Hematopoietic multipotent progenitor cell treated with erythropoietin and hydrocortisone succinate and interleukin-3 and kit ligand, for 4 days (in vitro differentiated cells): Measurements from ENCODE around the gene HSP90AB1.

Source experiments
- DNase-seq: peaks from one replicate; pipeline ENCODE4 v3.0.0-alpha.2; 2015

HSP90AB1 gene

DNA sequence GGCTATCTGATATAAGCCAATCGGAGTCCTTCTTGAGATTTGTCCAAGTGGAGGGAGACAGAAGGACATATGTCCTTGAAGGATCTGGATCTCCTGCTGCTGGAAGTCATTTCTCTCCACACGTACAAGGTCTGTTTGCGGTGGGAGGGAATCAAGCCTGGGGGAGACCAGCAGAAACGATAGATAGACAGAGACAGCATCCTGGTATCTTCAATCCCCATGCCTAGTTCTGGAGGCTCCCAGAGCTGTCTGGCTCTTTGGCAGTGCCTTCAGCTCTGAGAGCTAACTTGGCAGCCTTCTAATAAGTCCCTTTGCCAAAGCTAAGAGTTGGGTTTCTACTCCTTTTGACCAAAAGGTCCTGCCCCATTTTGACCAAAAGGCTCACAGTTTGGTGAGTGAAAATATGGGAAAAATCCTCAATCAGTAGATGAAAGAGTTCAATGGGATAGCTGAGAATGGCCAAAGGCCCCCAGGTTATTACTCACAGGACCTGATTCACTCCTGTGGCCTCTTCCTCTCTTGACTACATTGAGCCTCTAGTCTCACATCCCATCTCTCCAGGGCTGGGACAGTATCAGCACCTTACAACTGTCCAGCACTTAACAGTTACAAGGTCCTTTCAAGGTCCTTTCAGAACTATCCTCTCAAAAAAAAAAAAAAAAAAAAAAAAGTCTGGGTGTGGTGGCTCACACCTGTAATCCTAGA is 45.9 kb downstream of the HSP90AB1 start:
- DNase-seq, result no peak

DNA sequence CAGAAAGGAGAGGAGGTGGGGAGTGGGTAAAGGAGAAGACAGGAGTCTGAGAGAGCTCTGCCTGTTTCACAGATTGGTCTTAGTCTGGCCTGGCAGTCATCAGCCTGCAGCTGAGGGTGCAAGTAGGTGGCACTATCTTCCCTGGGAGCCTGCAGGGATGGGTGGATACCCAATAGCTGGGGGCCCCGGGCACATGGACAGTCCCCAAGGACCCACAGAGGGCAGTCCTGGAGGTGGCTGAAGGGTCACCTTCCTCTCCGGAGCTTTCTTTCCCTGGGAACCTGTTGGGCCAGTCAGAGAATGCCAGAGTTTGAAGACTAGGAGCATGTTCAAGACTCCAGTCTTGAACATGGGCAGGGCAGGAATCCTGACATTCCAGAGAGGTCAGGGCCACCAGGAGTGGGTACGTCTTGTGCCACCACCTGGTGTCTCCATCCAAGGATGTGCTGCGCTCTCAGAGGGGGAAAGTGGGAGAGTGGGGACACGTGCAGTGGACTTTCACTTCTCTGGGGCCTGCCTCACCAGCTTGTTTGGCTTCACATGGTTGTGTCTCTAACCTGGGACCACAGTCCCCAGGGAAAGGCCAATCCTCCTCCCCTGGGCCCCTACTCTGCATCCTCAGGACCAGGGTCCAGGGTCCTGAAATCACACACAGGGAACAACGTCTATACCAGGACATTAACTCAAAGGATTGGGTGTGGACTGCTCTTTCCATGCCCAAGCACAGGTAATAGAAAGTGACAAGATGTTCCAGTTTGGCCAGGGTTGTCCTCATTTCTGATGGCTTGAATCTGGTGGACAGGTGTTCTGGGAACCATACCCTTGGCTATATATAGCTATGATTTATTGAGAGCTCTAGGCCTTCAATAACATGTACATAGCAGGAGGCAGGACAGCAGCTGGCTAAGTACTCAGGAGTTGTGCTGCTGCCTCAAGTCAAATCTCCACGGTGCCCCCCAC is 48.2 kb downstream of the HSP90AB1 start:
- DNase-seq, result no peak

DNA sequence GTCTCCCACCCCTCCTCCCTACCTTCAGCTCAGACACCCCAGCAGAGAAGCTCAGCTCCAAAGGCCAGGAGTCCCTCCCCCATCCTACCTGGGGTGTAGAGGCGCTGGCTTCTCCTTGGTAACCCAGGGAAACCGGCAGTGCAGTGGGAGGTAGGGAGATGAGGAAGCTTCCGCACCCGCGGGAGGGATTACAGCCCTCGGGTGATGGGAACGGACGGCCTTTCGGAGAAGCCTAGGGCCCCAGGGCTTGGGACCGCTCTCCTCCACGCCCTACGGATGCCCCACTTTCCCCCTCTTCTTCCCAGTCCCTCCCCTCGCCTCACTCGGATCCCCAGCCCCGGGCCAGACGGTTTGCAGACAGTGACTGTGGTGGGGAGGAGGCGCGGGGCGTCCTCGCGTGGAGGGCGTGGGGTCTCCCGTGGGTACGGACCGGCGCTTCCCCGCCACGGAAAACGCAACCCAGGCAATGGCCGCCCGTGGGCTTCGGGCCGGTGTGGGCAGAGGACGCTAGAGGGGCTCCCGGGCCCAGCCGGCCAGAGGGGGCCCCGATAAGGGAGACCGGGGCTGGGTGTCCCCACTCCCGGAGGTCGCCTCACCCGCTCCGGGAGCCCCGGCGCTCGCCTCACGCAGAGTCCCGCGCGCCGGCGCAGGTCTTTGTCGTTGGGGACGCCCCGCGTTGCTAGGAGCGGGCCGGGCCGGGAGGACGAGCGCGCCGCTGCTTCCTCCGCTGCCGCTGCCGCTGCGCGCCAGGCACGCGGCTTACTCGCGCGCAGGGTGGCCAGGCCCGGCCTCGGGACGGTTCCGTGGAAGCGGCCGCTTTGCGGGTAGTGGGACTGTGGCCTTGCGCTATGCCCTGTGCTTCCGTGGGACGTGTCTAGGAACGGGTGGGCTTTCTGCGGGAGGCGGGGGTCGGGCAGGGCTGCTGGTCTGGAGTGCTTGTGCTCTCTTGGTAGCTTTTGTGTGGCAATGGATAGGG is 50.5 kb downstream of the HSP90AB1 start:
- peak; percentile 67 for DNase-seq

DNA sequence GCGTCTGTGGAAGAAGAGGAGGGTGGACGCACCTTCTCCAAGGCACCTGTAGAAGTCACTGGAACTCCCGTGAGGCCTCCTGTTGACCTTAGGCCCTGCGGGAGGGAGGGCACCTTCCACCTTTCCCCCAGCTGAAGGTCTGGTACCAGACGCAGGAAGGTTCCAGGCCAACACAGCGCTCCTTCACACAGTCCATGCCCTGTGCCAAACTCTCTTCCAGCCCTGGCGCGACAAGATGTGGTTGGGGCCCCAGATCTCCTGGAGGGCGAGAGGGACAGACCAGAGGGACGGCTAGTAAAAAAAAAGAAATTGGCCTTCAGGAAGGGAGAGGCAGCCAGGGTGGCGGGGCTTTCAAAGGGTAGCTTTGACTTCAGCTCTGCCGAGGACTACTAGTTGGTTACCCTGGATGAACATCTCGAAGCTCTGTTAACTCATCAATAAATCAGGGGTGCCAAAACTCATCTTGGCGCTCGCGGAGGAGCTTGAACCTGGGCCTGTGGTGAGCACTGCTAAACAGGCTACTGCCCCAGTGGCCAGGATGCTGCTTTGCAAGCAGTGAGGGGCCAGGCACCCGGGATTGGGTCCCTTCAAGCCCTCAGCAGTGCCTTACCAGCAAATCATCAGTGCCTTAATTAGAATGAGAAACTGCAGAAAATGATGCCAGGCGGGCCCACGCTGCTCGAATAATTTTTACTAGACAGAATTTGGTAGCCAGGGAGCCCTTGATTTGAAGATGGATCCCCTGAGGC is 51.3 kb downstream of the HSP90AB1 start:
- peak; percentile 26 for DNase-seq

DNA sequence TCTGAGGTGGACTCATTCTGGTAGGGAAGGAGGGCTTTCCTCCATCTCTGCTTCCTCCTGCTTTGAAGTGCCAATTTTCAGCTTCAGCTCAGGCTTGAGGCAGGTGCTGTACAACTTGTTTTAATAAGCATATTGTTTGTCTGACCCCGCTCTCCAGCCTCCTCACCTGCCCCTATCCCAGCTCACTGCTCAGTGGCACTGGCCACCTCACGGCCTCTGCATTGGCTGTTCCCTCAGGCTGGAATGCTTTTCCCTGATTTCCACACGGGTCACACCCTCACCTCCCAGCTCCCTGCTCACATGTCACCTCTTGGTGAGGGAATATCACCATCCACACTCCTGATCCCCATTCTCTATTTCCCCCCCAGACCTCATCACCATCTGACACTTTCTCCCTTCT is 52.0 kb downstream of the HSP90AB1 start:
- no peak for DNase-seq

DNA sequence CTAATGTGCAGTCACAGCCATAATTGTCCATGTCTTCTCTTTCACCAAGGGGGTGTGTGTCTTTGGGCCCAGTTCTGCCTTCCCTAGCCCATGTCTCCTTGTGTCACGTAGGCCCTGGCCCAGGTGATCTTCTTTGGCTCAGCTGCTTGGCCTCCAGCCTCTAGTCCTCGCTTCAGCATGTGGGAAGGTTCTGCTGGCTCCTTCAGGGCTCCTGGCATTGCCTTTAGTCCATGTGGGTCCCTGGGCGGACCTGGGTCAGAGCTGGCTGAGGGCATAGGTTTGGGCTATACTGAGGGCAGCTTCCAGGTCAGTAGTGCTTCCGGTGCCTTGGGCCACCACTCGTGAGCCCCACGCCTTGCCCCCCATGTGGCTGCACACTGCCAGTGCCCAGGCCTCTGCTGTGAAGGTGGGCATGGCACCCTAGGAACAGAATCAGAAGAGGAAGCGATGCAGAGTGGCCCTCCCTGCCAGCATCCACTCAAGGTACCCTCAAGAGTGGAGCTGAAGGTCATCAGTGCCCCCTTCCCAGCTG is 53.5 kb downstream of the HSP90AB1 start:
- no peak for DNase-seq

DNA sequence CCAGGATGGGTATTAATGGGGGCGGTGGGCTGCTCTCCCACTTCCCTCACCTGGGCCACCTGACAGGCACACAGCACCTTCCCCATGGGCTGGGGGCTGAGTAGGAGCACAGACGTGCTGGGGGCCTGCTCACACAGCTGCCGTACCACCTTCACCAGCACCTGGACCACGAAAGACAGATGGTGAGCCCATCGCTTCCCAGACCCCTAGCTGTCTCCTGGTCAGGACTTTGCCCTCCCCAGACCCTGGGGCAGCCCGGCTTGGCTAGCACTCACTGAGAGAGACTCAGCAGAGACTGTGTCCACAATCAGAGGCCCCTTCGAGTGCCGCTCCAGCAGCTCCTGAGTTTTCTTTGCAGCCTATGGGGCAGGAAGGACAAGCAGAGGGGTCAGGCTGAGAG is 54.2 kb downstream of the HSP90AB1 start:
- no peak for DNase-seq

DNA sequence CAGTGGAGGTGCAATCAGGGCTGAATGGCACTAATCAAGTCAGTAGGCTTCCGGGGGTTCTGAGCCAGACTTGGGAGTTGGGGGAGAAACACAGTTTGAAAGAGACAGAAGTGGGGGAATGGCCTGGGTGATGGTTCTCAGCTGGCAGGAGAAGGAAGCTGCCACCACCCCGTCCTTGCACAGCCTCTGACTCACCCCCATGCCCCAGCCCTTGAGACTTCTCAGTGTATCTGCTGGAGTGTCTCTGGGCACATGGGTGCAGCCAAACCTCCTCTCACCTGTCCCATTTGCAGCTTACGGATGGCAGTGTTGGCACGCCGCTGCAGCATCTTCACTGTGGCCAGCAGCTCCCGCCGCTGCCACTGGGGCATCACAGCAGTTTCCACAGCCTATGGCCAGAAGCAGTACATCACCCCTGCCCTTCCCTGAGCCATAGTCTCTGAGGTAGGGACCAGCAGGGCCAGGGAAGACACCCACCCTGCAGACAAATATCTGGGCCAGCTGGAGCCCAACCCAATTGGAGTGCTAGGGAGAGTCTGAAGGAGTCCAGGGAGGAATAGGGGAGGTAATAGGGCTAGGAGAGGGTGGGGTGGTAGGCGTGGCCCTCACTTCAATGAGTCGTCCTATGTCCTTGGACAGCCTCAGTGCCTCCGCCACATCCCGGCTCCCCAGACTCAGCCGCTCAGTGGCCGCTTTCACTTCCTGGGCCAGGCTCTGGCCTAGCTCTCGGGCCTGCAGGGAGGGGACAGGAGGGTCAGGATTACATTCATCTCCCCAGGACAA is 55.1 kb downstream of the HSP90AB1 start:
- no peak for DNase-seq

DNA sequence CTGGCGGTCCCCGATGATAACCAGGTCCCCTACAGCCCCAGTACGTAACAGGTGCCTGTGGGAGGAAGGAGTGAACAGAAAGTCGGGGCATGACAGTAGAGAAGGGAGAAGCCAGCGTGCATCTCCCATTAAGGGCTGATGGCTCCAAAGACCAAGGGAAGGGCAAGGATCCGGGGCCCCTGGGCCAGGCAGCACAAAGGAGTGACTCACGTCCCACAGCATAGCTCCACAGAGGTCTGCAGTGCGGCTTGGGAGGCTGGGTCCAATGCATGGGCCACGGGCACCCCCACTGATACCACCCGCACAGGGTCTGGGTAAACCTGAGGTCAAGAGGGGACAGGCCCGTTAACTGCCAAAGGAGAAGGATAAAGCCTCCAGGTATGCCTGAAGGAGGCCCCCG is 56.0 kb downstream of the HSP90AB1 start:
- no peak for DNase-seq
